Choroid plexus epithelial cell (primary cell): ENCODE measurements around the gene CARD14.
"Not testable (repeated sequence)": the region's sequence is repeated elsewhere in the genome, so short reads cannot be mapped to it uniquely, and the experiment has no call there.

Experiments
- DNase-seq: peaks from one replicate; pipeline ENCODE4 v3.0.0-alpha.2; 2010; ENCODE audit warnings: low read depth
- H3K4me3 ChIP-seq: 2 replicates; pipeline ENCODE4 v1.5.1; 2011; ENCODE audit warnings: low read depth, mild to moderate bottlenecking, control low read depth, low read length, moderate library complexity
- TF ChIP-seq, protein P1 (sequence below): conservative IDR thresholded peaks from 2 replicates; pipeline ENCODE4 v1.5.1; 2011; ENCODE audit warnings: low read depth, mild to moderate bottlenecking, control low read depth, inconsistent platforms, low read length, moderate library complexity

The CARD14 gene

DNA sequence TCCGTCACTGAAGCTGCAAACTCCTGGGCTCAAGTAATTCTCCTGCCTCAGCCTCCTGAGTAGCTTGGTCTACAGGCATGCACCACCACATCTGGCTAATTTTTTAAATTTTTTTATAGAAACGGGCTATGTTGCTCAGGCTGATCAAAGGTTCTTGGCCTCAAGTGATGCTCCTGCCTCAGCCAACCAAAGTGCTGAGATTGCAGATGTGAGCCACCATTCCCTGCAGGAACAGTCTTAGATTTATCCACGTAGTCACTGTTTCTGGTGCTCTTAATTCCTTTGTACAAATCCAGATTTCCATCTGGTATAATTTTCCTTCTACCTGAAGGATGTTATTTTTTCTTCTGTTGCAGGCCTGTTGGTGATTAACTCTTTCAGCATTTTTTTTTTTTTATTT lies 63.4 kb downstream of the CARD14 start:
- TF ChIP-seq, protein P1, sequence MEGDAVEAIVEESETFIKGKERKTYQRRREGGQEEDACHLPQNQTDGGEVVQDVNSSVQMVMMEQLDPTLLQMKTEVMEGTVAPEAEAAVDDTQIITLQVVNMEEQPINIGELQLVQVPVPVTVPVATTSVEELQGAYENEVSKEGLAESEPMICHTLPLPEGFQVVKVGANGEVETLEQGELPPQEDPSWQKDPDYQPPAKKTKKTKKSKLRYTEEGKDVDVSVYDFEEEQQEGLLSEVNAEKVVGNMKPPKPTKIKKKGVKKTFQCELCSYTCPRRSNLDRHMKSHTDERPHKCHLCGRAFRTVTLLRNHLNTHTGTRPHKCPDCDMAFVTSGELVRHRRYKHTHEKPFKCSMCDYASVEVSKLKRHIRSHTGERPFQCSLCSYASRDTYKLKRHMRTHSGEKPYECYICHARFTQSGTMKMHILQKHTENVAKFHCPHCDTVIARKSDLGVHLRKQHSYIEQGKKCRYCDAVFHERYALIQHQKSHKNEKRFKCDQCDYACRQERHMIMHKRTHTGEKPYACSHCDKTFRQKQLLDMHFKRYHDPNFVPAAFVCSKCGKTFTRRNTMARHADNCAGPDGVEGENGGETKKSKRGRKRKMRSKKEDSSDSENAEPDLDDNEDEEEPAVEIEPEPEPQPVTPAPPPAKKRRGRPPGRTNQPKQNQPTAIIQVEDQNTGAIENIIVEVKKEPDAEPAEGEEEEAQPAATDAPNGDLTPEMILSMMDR: no peak
- no peak for DNase-seq
- no peak overlapping the region for H3K4me3 ChIP-seq

DNA sequence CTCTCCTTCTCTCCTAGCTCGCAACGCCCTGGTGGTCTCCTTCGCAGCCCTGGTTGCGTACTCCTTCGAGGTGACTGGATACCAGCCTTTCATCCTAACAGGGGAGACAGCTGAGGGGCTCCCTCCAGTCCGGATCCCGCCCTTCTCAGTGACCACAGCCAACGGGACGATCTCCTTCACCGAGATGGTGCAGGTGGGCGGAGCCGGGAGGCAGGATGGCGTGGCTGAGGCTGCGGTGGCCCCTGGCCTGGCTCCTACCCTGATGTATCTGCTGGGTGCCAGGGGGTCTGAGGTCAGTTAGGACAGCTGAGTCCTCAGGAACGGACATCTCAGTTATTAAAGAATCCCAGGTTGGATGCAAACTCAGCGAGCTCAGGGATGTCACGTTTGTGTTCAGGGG lies 67.1 kb downstream of the CARD14 start:
- TF ChIP-seq, protein P1: no peak
- H3K4me3 ChIP-seq: no peak overlapping the region

DNA sequence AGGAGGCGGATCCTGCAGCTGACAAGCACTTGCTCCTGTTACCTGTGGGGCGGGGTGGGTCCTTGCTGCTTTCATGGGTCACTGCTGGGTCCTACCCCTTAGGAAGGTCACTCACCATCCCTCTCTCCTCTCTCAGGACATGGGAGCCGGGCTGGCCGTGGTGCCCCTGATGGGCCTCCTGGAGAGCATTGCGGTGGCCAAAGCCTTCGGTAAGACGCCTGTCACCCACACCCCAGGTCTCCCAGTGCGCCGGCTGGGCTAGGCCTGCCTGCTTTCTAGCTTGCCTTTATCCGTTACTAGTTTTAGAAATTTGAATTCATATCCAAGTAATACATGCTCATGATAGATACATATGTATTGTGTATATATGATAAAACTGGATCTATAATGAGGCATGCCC lies 67.6 kb downstream of the CARD14 start:
- no peak for DNase-seq
- H3K4me3 ChIP-seq: no peak overlapping the region
- TF ChIP-seq, protein P1: no peak

More for the DNA sequence above, 67.1 kb downstream of the CARD14 start:
- no peak for DNase-seq

DNA sequence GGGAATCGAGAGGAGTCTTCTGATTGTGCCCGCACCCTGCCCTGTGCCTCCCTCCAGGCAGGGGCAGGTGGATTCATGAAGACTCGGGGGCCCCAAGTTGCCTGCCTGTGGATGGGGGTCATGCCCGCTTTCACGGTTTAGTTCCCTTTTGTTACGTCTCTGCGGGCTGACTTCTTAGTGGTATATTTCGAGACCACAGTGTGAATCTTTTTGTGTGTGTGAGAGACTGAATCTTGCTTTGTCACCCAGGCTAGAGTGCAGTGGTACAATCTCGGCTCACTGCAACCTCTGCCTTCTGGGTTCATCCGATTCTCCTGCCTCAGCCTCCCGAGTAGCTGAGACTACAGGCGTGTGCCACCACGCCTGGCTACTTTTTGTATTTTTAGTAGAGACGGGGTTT lies 72.7 kb downstream of the CARD14 start:
- no peak for DNase-seq
- TF ChIP-seq, protein P1: no peak
- no peak overlapping the region for H3K4me3 ChIP-seq

DNA sequence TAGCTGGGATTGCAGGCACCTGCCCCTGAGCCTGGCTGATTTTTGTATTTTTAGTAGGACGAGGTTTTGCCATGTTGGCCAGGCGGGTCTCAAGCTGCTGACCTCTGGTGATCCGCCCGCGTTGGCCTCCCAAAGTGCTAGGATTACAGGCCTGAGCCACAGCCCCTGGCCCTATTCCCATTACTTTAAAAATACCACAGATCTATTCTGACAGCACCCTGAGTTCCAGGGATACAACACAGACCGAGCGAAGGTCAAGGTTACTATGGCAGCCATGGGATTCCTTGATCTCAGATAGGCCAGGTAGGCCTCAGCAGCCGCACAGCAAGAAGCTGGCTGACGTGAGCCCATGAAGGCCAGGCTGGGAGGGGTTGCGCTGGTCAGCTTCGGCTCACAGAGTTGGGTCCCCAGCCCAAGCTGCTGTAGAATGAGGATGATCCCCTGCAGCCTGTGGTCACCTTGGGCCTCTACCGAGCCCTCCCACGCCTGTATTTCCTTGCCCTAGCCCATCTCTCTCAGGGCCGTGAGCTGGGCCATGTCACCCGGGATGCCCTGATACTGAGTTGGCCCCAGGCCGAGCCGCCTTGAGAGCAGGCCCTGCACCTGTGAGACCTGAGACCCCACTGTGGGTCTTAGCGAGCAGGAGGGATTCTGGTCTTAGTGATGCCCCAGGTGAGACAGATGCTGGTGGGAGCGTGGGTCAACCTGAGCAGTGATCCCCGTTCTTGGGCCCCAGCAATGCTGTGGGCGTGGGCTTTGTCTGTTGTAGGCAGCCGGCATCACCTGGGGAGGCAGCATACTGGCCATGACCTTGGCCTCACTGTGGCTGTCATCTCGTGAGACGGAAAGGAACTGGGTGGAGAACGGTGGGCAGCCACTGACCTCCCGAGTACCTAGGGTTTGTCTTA lies 74.0 kb downstream of the CARD14 start:
- no peak for DNase-seq
- TF ChIP-seq, protein P1: no peak
- H3K4me3 ChIP-seq: no peak overlapping the region

DNA sequence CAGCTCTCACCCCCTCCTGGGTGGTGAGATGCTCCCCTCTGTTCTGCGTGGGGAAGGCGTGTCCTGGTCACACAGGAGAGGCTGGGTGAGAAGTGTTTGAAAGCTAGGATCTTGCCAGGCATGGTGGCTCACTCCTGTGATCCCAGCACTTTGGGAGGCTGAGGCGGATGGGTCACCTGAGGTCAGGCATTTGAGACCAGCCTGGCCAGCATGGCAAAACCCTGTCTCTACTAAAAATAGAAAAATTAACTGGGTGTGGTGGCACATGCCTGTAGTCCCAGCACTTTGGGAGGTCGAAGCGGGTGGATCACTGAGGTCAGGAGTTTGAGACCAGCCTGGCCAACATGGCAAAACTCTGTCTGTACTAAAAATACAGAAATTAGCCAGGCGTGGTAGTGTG lies 74.6 kb downstream of the CARD14 start:
- not testable (repeated sequence) for DNase-seq, H3K4me3 ChIP-seq

DNA sequence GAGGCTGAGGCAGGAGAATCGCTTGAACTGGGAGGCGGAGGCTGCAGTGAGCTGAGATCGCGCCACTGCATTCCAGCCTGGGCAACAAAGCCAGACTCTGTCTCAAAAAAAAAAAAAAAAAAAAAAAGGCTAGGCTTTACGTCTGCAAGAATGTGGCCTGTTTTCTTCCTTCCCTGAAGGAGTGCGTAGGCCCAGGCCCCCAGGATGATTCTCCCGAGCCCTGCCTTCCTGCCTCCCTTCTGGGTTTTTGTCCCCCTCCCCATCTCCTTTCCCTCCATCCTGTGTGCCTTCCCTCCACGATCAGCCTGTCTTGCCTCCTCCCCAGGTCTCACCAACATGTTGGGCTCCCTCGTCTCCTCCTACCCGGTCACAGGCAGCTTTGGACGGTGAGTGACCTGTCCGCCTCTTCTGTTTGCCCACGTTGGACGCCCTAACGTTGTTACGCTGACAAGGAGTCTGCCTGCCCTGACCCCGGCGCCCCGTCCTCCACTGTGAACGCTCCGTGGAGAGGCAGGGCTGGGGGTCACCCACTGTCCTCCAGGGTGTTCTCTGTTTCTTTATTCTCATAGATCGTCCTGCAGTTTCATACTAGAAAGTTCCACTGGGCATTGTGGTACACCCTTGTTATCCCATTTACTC lies 75.2 kb downstream of the CARD14 start:
- no peak overlapping the region for H3K4me3 ChIP-seq
- TF ChIP-seq, protein P1: no peak
- DNase-seq: no peak
